Retinal pigment epithelial cell (primary cell): Measurements from ENCODE around the gene GLRX3.

Source experiments
- DNase-seq: peaks from one replicate; pipeline ENCODE4 v3.0.0-alpha.2; 2010; ENCODE audit warnings: low read depth
- H3K4me3 ChIP-seq: 2 replicates; pipeline ENCODE4 v1.5.1; 2011; ENCODE audit warnings: mild to moderate bottlenecking, low read length, control low read depth, moderate library complexity
- TF ChIP-seq, protein P1 (sequence below): conservative IDR thresholded peaks from 2 replicates; pipeline ENCODE4 v1.5.1; 2011; ENCODE audit warnings: low read depth, low read length, control low read depth, inconsistent platforms

The GLRX3 gene

DNA sequence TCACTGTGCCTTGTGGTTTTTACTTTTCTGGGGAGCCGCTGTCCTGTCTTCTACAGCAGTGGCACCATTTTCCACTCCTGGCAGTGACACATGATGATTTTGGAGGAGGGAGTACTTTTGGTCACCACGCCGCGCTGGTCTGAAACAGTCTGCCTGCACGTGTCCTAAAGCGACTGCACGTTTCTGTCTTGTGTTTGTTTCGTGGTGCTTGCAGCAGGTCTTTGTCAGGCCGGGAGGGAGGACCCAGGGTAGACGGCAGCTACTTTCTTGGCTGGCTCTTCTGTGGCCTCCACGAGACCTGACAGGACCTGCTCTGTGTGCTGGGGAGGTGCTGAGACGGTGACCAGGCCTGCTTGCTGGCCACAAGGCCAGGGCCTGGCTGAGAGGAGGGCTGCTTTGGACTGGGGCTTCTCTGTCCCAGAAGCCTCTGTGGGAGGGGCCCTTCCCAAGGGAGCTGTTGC lies 82.0 kb downstream of the GLRX3 start:
- H3K4me3 ChIP-seq, result no peak overlapping the region
- no peak for DNase-seq
- TF ChIP-seq, protein P1, sequence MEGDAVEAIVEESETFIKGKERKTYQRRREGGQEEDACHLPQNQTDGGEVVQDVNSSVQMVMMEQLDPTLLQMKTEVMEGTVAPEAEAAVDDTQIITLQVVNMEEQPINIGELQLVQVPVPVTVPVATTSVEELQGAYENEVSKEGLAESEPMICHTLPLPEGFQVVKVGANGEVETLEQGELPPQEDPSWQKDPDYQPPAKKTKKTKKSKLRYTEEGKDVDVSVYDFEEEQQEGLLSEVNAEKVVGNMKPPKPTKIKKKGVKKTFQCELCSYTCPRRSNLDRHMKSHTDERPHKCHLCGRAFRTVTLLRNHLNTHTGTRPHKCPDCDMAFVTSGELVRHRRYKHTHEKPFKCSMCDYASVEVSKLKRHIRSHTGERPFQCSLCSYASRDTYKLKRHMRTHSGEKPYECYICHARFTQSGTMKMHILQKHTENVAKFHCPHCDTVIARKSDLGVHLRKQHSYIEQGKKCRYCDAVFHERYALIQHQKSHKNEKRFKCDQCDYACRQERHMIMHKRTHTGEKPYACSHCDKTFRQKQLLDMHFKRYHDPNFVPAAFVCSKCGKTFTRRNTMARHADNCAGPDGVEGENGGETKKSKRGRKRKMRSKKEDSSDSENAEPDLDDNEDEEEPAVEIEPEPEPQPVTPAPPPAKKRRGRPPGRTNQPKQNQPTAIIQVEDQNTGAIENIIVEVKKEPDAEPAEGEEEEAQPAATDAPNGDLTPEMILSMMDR, result no peak

DNA sequence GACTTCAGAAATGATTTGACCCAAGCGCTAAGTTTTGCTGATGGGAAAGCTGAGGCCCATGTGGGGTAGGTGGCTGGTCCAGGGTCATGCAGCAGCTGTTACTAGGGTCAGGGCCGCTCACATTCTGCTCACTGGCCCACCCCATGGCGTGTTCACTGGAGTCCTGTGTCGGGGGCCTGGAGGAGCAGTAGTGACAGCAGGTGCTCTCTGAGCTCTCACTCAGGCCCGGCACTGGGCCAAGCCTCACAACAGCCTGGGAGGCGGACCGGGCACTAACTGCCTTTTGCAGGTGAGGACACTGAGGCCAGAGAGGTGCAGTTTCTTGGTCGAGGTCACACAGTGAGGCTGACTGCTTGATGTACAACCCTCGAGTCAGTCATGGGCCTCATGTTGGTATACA lies 82.7 kb downstream of the GLRX3 start:
- TF ChIP-seq, protein P1, result no peak
- no peak for DNase-seq
- no peak overlapping the region for H3K4me3 ChIP-seq

DNA sequence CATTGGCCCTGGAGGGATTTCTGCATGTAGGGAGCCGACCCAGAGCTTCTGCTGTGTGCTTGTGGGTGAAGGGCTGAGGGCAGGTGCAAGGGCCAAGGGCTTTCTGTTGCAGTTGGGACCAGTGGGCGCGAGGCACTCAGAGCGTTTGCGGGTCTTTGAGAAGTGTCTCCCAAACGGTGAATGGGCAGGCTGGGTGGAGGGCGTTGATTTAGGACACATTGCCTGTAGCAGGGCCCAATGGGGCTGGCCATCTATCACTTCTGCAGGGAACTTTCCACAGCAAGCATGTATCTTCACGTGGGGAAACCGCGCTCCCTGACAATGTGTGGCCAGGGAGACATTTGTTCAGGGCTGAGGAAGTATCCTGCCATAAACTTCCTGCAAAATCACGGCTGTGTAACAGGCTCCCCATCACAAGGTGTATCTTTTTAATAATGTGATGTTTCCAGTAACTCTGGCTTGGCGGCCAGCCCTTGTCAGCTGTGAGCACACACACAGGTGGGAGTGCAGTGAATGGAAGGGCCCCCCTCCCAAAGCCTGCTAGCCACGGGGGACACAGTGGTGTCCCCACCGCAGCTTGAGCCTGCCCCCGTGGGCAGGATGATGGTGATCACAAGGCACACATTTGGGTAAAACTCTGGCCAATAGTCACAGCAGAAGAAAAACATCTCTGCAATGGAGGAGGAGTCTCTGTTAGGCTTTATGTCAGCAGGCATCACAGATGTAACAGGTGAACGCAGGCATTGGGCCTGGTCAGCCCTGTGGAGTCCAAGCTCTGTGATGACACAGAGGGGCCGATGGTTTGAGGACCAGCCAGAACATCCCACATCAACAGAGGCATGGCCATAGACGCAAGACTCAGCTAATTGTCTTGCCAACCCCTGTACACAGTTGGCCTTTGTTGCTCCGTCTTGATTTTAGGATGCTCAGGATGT lies 84.3 kb downstream of the GLRX3 start:
- TF ChIP-seq, protein P1, result no peak
- DNase-seq, result no peak

DNA sequence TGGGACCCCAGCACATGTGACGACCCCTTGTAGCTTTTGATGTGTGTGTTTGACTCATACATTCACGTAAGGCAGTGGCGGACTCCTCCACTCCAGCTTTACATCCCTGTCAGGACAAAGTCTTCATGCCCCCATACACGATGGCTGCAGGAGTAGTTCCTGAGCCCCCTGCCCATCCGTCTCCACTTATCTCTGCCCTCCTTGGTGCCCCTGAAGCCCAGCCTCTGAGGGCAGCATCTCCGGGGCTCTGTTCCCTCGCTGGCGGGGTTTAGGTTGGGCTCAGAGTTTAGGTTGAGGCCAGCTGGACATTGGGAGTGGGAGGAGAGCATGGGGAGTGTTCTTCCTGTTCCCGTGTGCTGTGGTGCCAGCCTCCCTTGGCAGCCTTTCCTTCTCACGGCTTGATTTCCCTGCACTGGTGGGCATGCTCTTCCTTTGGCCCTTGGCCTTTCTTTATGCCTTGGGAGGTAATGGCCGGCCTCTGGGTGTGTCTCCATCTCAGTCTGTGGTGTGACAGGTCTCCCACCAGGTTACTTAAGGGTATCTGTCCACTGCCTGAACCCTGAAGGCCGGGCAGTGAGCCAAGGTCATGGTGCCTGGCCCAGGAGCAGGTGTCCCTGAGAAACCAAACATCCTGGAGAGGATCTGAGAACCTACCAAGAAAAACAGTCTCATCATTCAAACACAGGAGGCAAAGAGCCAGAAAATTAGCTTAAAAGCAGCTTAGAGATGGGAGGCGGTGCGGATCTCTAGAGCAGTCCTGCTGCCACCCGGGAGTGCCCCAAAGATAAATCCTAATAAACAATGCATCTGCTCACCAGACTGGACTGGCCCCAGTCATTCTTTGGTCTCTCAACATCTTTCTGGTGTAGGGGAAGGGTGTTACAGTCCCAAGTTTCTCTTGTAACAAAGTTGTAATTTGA lies 85.5 kb downstream of the GLRX3 start:
- no peak for DNase-seq
- H3K4me3 ChIP-seq, result no peak overlapping the region
- TF ChIP-seq, protein P1, result no peak

More for the DNA sequence above, 84.3 kb downstream of the GLRX3 start:
- no peak overlapping the region for H3K4me3 ChIP-seq

DNA sequence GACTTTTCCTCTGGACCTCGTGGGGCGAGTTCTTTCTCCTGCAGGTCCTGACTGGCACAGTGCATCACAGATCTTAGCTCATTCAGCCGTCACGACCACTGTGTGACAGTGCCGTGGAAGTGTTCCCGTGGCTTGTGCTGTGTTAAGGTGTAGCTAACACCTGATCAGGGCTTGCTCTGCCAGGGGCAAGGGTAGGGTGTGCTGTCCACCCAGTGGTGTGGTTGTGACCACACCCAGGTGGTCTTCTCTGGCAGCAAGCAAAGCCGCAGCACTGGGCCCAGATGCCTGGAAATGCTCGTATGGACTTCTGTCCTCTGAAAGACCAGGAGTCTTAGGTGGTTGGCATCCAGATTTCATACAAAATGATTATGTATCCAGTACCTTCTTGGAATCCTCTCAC lies 86.2 kb downstream of the GLRX3 start:
- TF ChIP-seq, protein P1, result no peak
- no peak for DNase-seq
- no peak overlapping the region for H3K4me3 ChIP-seq

DNA sequence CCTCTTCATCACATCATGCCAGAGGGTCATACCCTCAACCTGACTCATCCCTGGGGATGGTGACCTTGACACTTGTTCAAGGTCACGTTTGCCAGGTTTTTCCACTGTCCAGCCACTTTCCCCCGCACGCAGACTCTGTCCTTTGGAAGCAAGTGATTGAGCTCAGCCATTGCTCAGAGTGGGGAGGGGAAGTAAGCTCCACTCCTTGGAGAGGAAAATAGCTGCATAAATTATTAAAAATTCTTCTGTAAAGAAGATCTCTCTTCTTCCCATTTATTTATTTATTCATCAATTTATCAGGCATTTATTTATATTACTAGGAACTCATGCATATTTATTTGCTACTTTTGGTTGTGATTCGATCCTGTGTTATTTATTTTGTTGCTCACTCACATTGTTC lies 88.0 kb downstream of the GLRX3 start:
- TF ChIP-seq, protein P1, result no peak
- no peak for DNase-seq
- H3K4me3 ChIP-seq, result no peak overlapping the region
